ENCODE data around the gene DAB1. TPM values are rescaled to one million over a fixed set of nuclear protein-coding genes. Genes with fewer than 3 reads are reported as not detected.

Gene DAB1
- total RNA-seq, 2 experiments from 2014 or later = 0.52 to 0.61 TPM

DNA sequence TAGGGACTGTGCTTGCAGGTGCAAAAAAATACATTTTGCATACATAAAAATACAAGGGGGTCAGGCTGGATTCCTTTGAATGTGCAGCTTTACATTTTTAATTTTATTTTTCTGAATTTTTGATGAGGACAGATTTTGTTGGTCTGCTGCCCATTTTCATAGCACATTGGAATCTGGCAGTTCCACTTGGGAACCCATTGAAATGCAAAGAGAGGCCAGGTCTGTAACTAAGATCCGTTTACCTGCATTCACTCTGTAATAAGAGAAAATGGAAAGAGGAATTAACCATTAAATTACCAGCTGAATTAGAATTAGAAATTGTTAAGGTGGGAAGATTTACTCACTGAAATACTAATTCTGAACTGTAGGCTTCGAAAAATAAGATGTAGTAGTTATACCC, 221.6 kb downstream of the DAB1 start:
- ATAC-seq (ENCODE audit: poor library complexity) (no peak), DNase-seq (no peak)
- Histone ChIP-seq H3K4me1 (ENCODE audit: insufficient read depth, low read length) (no peaks in the 10 kb centered on the region), H3K36me3 (ENCODE audit: insufficient read depth, low read length) (no peaks in the 10 kb centered on the region), H3K9me3 (ENCODE audit: control insufficient read depth in 1 of 2, insufficient read depth in 1 of 2, low read length in 2 of 2) (no peaks in the 10 kb centered on the region), H3K27ac (ENCODE audit: low read depth in 1 of 2, low read length in 2 of 2) (no peak overlapping the region), H3K27me3 (ENCODE audit: control insufficient read depth in 1 of 2, insufficient read depth in 2 of 2, low read length in 2 of 2) (no peaks in the 10 kb centered on the region), H3K4me3 (ENCODE audit: low read length) (no peak overlapping the region)
- TF ChIP-seq, protein P1, sequence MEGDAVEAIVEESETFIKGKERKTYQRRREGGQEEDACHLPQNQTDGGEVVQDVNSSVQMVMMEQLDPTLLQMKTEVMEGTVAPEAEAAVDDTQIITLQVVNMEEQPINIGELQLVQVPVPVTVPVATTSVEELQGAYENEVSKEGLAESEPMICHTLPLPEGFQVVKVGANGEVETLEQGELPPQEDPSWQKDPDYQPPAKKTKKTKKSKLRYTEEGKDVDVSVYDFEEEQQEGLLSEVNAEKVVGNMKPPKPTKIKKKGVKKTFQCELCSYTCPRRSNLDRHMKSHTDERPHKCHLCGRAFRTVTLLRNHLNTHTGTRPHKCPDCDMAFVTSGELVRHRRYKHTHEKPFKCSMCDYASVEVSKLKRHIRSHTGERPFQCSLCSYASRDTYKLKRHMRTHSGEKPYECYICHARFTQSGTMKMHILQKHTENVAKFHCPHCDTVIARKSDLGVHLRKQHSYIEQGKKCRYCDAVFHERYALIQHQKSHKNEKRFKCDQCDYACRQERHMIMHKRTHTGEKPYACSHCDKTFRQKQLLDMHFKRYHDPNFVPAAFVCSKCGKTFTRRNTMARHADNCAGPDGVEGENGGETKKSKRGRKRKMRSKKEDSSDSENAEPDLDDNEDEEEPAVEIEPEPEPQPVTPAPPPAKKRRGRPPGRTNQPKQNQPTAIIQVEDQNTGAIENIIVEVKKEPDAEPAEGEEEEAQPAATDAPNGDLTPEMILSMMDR (IDR thresholded peaks at IDR 0.05) = no peak
- CTCF ChIA-PET = no interaction called here
- H3K9me3 Mint-ChIP-seq = no peaks in the 10 kb centered on the region
- no peaks in the 10 kb centered on the region for H3K27me3 Mint-ChIP-seq
- H3K4me1 Mint-ChIP-seq (ENCODE audit: low read depth) = no peaks in the 10 kb centered on the region
- POLR2A ChIA-PET = no interaction called here
- no peak overlapping the region for H3K4me3 Mint-ChIP-seq
- H3K27ac Mint-ChIP-seq = no peak overlapping the region
- intact Hi-C loops (cut with DNase I, micrococcal nuclease) = no loop called here
- no peaks in the 10 kb centered on the region for H3K36me3 Mint-ChIP-seq (ENCODE audit: low read depth)

DNA sequence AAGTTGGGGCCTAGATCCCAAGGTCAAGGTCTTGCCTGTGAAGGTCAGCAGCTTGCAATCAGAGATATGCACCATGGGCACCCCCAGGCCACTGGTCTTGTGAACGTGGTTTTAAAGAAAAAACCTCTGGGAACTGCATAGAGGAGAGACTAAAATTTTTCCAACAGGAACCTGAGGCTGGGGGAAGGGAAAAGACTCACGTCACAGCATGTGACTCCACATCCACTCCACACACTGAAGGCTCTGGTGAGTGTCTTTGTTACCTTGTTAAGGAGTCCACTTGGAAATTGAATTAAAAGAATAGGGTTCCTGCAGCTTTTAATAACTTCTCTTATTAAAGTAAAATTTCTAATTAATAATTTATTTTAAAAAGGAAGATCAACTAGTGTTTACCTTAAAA, 224.9 kb downstream of the DAB1 start:
- no peaks in the 10 kb centered on the region for H3K36me3 ChIP-seq (ENCODE audit: insufficient read depth, low read length)
- H3K4me1 Mint-ChIP-seq (ENCODE audit: low read depth) = no peaks in the 10 kb centered on the region
- H3K27me3 ChIP-seq (ENCODE audit: control insufficient read depth in 1 of 2, insufficient read depth in 2 of 2, low read length in 2 of 2) = no peaks in the 10 kb centered on the region
- no peaks in the 10 kb centered on the region for H3K36me3 Mint-ChIP-seq (ENCODE audit: low read depth)
- intact Hi-C loops (cut with DNase I, micrococcal nuclease) = no loop called here
- TF ChIP-seq, protein P1 (IDR thresholded peaks at IDR 0.05) = no peak
- POLR2A ChIA-PET = no interaction called here
- H3K4me3 Mint-ChIP-seq = no peak overlapping the region
- no peak overlapping the region for H3K27ac Mint-ChIP-seq
- ATAC-seq (ENCODE audit: poor library complexity) = no peak
- H3K9me3 ChIP-seq (ENCODE audit: control insufficient read depth in 1 of 2, insufficient read depth in 1 of 2, low read length in 2 of 2) = no peaks in the 10 kb centered on the region
- H3K27ac ChIP-seq (ENCODE audit: low read depth in 1 of 2, low read length in 2 of 2) = no peak overlapping the region
- CTCF ChIA-PET = no interaction called here
- no peak for DNase-seq
- H3K4me3 ChIP-seq (ENCODE audit: low read length) = no peak overlapping the region
- H3K27me3 Mint-ChIP-seq = peaks cover 4% of the 10 kb centered on the region
- H3K4me1 ChIP-seq (ENCODE audit: insufficient read depth, low read length) = no peaks in the 10 kb centered on the region
- no peaks in the 10 kb centered on the region for H3K9me3 Mint-ChIP-seq

DNA sequence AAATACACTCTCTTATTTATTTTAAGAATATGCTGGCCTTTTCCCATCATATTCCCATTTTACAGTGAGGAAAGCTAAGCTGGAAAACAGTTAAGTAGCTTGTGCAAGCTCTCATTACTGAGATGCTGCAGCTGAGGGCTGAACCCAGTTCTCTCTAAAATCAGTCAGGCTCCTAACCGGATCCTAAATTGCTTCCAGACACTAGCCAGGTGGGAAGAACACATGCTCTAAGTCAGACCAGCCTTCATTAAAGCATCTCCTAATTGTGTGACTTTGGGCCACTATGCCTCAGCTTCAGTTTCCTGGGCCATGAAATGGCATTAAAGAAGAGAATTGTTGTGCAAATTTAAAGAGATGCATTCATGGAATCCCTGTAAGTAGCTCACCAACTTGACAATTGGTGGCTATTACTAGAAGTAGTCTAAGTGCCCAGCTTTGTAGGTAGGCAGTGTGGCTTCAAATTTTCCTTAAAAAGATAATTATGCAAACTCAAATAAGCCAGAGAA, 228.4 kb downstream of the DAB1 start:
- no peak overlapping the region for H3K4me3 ChIP-seq (ENCODE audit: low read length)
- Mint-ChIP-seq H3K27me3 (peaks cover 7% of the 10 kb centered on the region), H3K36me3 (ENCODE audit: low read depth) (no peaks in the 10 kb centered on the region), H3K4me3 (no peak overlapping the region), H3K27ac (no peak overlapping the region), H3K9me3 (no peaks in the 10 kb centered on the region), H3K4me1 (ENCODE audit: low read depth) (no peaks in the 10 kb centered on the region)
- intact Hi-C loops (cut with DNase I, micrococcal nuclease) = no loop called here
- no peaks in the 10 kb centered on the region for H3K27me3 ChIP-seq (ENCODE audit: control insufficient read depth in 1 of 2, insufficient read depth in 2 of 2, low read length in 2 of 2)
- H3K4me1 ChIP-seq (ENCODE audit: insufficient read depth, low read length) = no peaks in the 10 kb centered on the region
- ATAC-seq (ENCODE audit: poor library complexity) (no peak), DNase-seq (no peak)
- H3K27ac ChIP-seq (ENCODE audit: low read depth in 1 of 2, low read length in 2 of 2) = no peak overlapping the region
- POLR2A ChIA-PET = no interaction called here
- H3K9me3 ChIP-seq (ENCODE audit: control insufficient read depth in 1 of 2, insufficient read depth in 1 of 2, low read length in 2 of 2) = no peaks in the 10 kb centered on the region
- TF ChIP-seq, protein P1 (IDR thresholded peaks at IDR 0.05) = no peak
- H3K36me3 ChIP-seq (ENCODE audit: insufficient read depth, low read length) = no peaks in the 10 kb centered on the region
- CTCF ChIA-PET = no interaction called here

Data from CD4-positive, alpha-beta T cell (primary cell).